ENCODE data around the gene TASP1. TPM values are rescaled to one million over a fixed set of nuclear protein-coding genes. Genes with fewer than 3 reads are reported as not detected.

Gene TASP1
- total RNA-seq, 1 experiment from 2014 or later = 13.9 TPM

DNA sequence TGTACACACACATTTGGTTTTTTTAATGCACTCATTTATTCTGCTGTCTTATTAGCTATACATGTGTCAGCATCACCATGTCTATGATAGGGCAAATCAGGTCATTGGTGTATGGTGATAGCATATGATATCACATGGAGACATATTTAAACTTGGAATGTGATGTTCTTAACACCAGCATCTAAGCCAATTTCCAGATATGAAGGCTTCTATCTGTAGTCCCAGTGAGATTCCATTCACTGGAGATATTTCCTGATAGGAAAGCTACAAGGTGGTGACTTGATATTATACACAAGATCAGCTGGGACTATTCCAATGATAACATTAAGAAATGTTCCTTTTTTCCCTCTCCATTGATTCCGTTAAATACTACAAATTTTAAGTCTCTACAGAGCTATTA is 89.3 kb downstream of the TASP1 start:
- Histone ChIP-seq H3K9me3 (ENCODE audit: low read length) (no peaks in the 10 kb centered on the region), H3K4me3 (ENCODE audit: low read length) (no peak overlapping the region), H3K4me2 (ENCODE audit: low read length) (no peak overlapping the region), H3K9ac (ENCODE audit: low read length) (no peak overlapping the region), H2AFZ (ENCODE audit: low read length) (no peak overlapping the region), H3K9me2 (replicated peaks; ENCODE audit: low read length) (no peaks in the 10 kb centered on the region), H3K79me2 (ENCODE audit: low read length) (no peaks in the 10 kb centered on the region), H3F3A (ENCODE audit: low read length, unreplicated experiment) (no peaks in the 10 kb centered on the region), H3K36me3 (ENCODE audit: low read depth, low read length) (no peaks in the 10 kb centered on the region), H4K20me1 (ENCODE audit: low read length) (no peaks in the 10 kb centered on the region), H3K27me3 (ENCODE audit: low read length) (no peaks in the 10 kb centered on the region), H3K27ac (ENCODE audit: low read length) (no peak overlapping the region), H3K4me1 (ENCODE audit: insufficient read depth, low read length) (peaks cover 35% of the 10 kb centered on the region)
- TF ChIP-seq EZH2phosphoT487 (IDR thresholded peaks at IDR 0.05; ENCODE audit: borderline replicate concordance, low read length) (no peak), CTCF (conservative IDR thresholded peaks at IDR 0.05; ENCODE audit: low read depth, low read length) (no peak), EZH2 (IDR thresholded peaks at IDR 0.05; ENCODE audit: low read length, unreplicated experiment) (no peak)
- intact Hi-C loops (cut with micrococcal nuclease) = no loop called here
- DNase-seq (no peak), ATAC-seq (no peak)
- no TSS peak for BruUV-seq (replicated peaks)
- ChIA-PET CTCF (no interaction called here), POLR2A (ENCODE audit: unreplicated experiment) (no interaction called here)

- Histone ChIP-seq H4K20me1 (ENCODE audit: low read length) (no peaks in the 10 kb centered on the region), H3K4me2 (ENCODE audit: low read length) (no peak overlapping the region), H3K27ac (ENCODE audit: low read length) (no peak overlapping the region), H3K79me2 (ENCODE audit: low read length) (no peaks in the 10 kb centered on the region), H3K36me3 (ENCODE audit: low read depth, low read length) (no peaks in the 10 kb centered on the region), H2AFZ (ENCODE audit: low read length) (no peak overlapping the region), H3K4me1 (ENCODE audit: insufficient read depth, low read length) (peaks cover 7% of the 10 kb centered on the region), H3K9me2 (replicated peaks; ENCODE audit: low read length) (no peaks in the 10 kb centered on the region), H3K9me3 (ENCODE audit: low read length) (no peaks in the 10 kb centered on the region), H3K27me3 (ENCODE audit: low read length) (no peaks in the 10 kb centered on the region), H3F3A (ENCODE audit: low read length, unreplicated experiment) (no peaks in the 10 kb centered on the region), H3K4me3 (ENCODE audit: low read length) (no peak overlapping the region), H3K9ac (ENCODE audit: low read length) (no peak overlapping the region)
- TF ChIP-seq CTCF (conservative IDR thresholded peaks at IDR 0.05; ENCODE audit: low read depth, low read length) (peak; percentile 92), EZH2phosphoT487 (IDR thresholded peaks at IDR 0.05; ENCODE audit: borderline replicate concordance, low read length) (no peak), EZH2 (IDR thresholded peaks at IDR 0.05; ENCODE audit: low read length, unreplicated experiment) (no peak)
- DNase-seq (peak; percentile 93), ATAC-seq (peak; percentile 88)
- intact Hi-C loops (cut with micrococcal nuclease) = loop anchor here (1.0 to 2.0 kb wide), 4 partner anchors 151 to 427 kb away; no protein-coding TSS in a partner anchor
- ChIA-PET CTCF (interaction anchor here (0.6 to 2.6 kb wide), 9 partner anchors 17 to 621 kb away, joined by 3 to 31 read pairs (median 4); partner anchors contain the start of gene TASP1), POLR2A (ENCODE audit: unreplicated experiment) (interaction anchor here (0.6 kb wide), 1 partner anchor 224 kb away, joined by 3 read pairs; no protein-coding TSS in a partner anchor)
- no TSS peak for BruUV-seq (replicated peaks)
Observed at GRCh38 chr20:13546497-13547131, 92.1 kb downstream of the TASP1 start.

DNA sequence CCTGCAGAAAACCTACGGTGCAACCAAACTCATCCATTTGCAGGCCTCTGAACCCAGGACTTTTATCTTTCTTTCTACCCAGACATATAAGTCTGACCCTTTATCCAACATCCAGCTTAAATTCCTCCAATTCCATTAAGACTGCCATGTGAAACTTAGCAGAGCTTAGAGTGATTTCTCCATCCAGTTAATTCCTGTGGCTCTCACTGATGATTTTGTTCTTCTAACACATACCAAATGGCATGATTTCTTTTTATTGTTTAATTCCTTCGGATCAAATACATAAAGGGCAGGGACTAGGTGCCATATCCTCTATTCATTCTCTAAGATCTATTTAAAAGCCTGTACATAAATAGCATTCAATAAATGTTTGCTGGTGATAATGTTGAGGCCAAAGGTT is 92.9 kb downstream of the TASP1 start:
- Histone ChIP-seq H3K79me2 (ENCODE audit: low read length) (no peaks in the 10 kb centered on the region), H4K20me1 (ENCODE audit: low read length) (no peaks in the 10 kb centered on the region), H3K4me3 (ENCODE audit: low read length) (no peak overlapping the region), H3K9ac (ENCODE audit: low read length) (no peak overlapping the region), H3K4me1 (ENCODE audit: insufficient read depth, low read length) (peaks cover 2% of the 10 kb centered on the region; the same call in 1 of the 2 replicates), H3K27ac (ENCODE audit: low read length) (no peak overlapping the region), H3K9me2 (replicated peaks; ENCODE audit: low read length) (no peaks in the 10 kb centered on the region), H3K4me2 (ENCODE audit: low read length) (no peak overlapping the region), H3K36me3 (ENCODE audit: low read depth, low read length) (no peaks in the 10 kb centered on the region), H3K27me3 (ENCODE audit: low read length) (no peaks in the 10 kb centered on the region), H2AFZ (ENCODE audit: low read length) (no peak overlapping the region), H3F3A (ENCODE audit: low read length, unreplicated experiment) (no peaks in the 10 kb centered on the region), H3K9me3 (ENCODE audit: low read length) (no peaks in the 10 kb centered on the region)
- DNase-seq (no peak), ATAC-seq (no peak)
- TF ChIP-seq CTCF (conservative IDR thresholded peaks at IDR 0.05; ENCODE audit: low read depth, low read length) (no peak), EZH2phosphoT487 (IDR thresholded peaks at IDR 0.05; ENCODE audit: borderline replicate concordance, low read length) (no peak), EZH2 (IDR thresholded peaks at IDR 0.05; ENCODE audit: low read length, unreplicated experiment) (no peak)
- ChIA-PET POLR2A (ENCODE audit: unreplicated experiment) (interaction anchor here (0.6 kb wide), 1 partner anchor 223 kb away, joined by 3 read pairs; no protein-coding TSS in a partner anchor), CTCF (interaction anchor here (1.3 to 2.6 kb wide), 3 partner anchors 221 to 621 kb away, joined by 3 to 31 read pairs (median 7); no protein-coding TSS in a partner anchor)
- intact Hi-C loops (cut with micrococcal nuclease) = loop anchor here (1.0 to 2.0 kb wide), 4 partner anchors 150 to 426 kb away; no protein-coding TSS in a partner anchor
- BruUV-seq (replicated peaks) = no TSS peak
